ENCODE data around the gene MCUR1.
"Not testable (repeated sequence)": the region's sequence is repeated elsewhere in the genome, so short reads cannot be mapped to it uniquely, and the experiment has no call there.

The MCUR1 gene

GRCh38 chr6:13814176-13814937, at the start of gene MCUR1:
TSS of gene MCUR1 (minus strand) at chr6:13814557. CDS start at chr6:13814429, 128 bp downstream.
- DNase-seq: peak; percentile 75

DNA sequence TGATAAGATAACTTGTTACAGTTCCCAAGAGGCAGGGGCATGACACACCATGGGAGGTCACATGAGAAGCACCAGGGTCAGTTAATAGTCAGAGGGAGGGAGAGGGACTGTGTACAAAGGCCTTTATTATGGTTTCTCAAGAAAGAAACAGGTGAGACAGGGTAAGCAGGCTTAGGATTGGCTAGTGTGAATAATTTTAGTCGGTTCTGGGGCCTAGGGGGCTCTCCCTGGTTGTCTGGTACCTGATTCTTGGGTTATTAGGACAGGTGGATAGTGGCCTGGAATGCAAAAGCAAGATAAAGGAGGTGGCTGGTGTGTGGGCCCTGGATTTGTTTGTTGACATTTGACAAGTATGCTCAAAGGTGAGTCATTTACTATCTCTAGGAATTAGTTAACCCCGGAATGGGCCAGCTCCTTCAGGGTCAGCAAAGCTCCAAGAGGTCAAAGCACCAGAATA, 49.4 kb upstream of the MCUR1 start:
- DNase-seq: no peak

DNA sequence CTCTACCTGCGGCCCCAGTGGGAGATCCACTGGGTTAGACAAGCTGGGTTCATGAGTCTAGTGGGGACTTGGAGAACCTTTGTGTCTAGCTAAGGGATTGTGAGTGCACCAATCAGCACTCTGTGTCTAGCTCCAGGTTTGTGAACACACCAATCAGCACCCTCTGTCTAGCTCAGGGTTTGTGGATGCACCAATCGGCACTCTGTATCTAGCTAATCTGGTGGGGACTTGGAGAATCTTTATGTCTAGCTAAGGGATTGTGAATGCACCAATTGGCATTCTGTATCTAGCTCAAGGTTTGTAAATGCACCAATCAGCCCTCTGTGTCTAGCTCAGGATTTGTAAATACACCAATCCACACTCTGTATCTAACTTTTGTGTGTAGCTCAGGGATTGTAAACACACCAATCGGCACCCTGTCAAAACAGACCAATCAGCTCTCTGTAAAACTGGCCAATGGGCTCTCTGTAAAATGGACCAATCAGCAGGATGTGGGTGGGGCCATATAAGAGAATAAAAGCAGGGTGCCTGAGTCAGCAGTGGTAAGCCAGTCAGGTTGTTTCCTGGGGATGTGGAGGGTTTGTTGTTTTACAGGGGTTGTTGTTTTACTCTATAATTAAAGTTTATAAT, 46.3 kb upstream of the MCUR1 start:
- not testable (repeated sequence) for DNase-seq

DNA sequence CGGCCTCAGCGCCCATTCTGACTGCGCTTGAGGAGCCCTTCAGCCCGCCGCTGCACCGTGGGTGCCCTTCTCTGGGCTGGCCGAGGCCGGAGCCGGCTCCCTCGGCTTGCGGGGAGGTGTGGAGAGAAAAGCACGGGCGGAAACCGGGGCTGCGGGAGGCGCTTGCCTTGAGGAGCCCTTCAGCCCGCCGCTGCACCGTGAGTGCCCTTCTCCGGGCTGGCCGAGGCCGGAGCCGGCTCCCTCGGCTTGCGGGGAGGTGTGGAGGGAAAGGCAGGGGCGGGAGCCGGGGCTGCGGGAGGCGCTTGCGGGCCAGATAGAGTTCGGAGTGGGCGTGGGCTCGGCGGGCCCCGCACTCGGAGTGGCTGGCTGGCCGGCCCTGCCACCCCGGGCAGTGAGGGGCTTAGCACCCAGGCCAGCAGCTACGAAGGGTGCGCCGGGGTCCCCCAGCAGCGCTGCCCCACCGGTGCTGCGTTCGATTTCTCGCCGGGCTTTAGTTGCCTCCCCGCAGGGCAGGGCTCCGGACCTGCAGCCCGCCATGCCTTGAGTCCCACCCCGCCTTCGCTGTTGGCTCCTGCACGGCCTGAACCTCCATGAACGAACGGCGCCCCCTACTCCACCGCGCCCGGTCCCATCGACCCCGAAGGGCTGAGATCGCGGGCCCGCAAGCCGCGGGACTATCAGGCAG, 45.7 kb upstream of the MCUR1 start:
- DNase-seq: no peak

- no peak for DNase-seq
These were observed 40.4 kb upstream of the MCUR1 start for GRCh38 chr6:13854716-13855250.

- DNase-seq: no peak
These were observed 39.5 kb upstream of the MCUR1 start for GRCh38 chr6:13853871-13854270.

DNA sequence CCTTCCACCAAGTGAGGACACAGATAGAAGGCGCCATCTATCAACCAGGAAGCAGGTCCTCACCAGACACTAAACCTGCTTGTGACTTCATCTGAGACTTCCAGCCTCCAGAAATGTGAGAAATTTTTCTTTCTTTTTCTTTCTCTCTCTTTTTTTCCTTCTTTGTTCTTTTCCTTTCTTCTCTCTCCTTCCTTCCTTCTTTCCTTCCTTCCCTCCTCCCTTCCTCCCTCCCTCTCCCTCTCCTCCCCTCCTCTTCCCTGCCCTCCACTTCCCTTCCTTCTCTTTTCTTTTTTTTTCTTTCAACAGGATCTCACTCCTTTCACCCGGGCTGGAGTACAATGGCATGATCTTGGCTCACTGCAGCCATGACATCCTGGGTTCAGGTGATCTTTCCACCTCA, 37.4 kb upstream of the MCUR1 start:
- no peak for DNase-seq

- DNase-seq: no peak
These were observed 37.0 kb upstream of the MCUR1 start for GRCh38 chr6:13851330-13851729.

- DNase-seq: not testable (repeated sequence)
These were observed 36.3 kb upstream of the MCUR1 start for GRCh38 chr6:13850690-13851089.

GRCh38 chr6:13848522-13849150, 34.3 kb upstream of the MCUR1 start:
- DNase-seq: no peak

DNA sequence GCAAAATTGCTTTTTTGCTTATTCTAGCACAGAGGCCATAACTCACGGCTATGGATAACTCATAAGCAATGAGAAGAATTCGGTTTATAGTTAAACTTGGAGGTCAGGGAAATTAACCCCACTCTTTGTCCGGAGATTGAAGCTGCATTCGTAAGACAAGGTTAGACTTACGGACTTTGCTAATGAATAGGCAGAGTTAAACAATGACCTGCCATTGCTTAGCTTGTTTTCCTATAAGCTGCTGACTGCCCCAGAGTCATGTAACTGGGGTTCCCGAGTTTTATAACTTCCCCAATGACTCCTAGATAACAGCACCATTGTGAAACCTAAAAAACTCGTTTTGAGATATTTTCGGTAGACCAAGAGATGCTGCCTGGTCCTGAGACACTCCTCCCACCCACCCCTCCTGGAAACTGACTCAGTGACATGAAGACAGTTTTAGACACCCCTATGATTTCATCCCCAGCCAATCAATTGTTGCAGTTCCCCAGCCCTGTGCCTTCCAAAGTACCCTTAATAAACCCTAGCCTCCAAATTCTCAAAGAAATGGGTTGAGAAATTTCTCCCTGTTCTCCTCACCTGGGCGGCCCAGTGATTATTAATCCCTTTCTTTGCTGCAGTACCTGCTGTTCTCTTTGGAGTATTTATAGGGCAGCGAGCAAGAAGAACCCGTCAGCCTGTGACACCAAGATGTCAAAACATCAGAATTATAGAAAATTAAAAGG, 33.1 kb upstream of the MCUR1 start:
- no peak for DNase-seq

DNA sequence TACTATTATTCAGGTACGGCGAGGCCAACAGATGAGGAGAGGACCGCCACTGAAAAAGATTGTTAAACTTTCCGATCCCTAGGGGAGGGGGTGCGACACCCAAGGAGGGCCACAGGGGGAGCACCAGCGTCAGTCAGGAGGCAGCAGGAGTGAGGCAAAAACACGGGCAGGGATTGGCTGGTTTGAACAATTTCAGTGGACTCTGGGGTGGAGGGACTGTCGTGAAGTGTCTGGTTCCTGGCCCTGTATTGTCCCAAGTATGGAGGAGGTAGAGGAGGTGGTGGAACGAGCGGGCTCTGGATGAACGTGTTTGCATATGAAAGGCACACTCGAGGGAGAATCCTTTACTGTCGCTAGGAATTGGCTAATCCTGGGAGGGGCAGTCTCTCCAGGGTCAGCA, 32.5 kb upstream of the MCUR1 start:
- DNase-seq: no peak

GRCh38 chr6:13841936-13842335, 27.6 kb upstream of the MCUR1 start:
- DNase-seq: no peak

DNA sequence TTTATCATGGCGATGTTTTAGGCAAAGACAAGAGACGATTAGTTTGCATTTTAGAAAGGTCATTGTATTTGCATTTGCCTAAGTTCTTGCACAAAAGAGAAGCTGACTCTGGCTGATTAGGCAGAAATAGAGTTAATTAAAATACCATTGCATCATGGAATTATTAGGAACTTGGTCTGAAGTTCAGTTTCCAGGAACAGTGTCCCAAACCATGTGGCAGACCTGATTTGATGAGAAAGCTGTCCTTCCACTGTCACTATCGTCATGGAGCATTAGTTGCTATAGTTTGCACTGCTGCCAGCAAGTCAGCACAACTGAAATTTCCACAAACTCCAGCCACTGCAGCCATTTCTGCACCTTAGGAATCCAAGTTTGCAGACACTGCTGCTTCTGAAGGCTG, 24.3 kb upstream of the MCUR1 start:
- no peak for DNase-seq

DNA sequence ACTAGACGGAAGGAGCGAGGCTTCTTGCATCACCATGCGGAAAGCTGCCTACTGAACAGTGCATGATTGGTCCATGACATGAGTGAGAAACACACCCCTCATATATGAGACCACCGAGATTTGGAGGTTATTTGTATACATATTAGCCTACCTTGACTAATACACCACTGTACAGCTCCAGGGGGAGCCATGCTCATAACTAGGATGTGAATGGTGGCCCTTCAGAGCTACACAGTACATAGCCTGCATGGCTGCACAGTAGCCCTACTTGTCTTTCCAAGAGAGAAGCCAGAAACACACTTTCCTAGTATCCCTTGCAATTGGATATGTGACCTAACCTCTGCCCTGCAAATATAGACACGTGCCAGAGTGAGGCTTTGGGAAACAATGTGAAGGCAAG, 21.8 kb upstream of the MCUR1 start:
- no peak for DNase-seq

DNA sequence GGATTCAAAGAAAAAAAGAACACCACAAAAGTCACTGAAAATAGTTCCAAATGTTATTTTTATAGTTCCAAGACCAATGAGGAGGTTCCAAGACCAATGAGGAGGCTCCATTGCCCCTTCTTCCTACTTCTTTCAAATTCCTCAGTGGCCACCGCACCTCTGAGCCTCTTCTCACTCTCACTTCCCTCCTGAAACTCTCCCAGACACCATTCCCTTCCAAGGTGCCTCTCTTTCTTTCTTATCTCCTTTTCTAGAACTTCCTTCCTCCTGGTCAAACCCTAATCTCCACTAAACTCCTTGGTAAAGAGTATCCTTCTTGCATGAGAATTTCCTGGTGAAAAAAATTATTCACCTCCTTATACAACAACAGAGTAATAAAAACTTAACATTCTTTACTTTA, 20.4 kb upstream of the MCUR1 start:
- no peak for DNase-seq

DNA sequence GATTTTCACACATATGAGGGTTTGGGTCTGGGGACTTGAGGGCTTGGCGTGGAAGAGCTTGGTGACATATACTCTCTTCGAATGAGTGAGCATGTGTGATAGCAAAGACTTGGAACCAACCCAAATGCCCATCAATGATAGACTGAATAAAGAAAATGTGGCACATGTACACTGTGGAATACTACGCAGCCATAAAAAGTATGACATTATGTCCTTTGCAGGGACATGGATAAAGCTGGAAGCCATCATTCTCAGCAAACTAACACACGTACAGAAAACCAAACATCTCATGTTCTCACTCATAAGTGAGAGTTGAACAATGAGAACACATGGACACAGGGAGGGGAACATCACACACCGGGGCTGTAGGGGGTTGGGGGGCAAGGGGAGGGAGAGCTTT, 19.7 kb upstream of the MCUR1 start:
- DNase-seq: not testable (repeated sequence)

- no peak for DNase-seq
These were observed 18.4 kb upstream of the MCUR1 start for GRCh38 chr6:13832778-13833177.

DNA sequence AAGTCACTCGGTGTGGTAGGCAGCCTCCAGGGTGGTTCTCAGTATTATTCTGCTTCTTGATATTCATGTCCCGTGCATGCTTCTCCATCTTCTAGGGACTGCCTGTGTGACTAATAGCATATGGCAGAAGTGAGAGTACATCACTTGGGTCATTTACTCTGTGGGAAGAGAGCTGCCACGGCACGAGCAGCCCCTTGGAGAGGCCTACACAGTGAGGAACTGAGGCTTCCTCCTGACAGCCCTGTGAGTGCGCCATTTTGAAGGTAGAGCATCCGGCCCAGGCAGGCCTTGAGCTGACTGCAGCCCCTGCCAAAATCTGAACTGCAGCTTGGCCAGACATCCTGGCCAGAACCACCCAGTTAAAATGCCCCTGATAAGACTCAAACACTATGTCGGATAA, 17.3 kb upstream of the MCUR1 start:
- no peak for DNase-seq

- DNase-seq: no peak
These were observed 16.4 kb upstream of the MCUR1 start for GRCh38 chr6:13830803-13831202.

DNA sequence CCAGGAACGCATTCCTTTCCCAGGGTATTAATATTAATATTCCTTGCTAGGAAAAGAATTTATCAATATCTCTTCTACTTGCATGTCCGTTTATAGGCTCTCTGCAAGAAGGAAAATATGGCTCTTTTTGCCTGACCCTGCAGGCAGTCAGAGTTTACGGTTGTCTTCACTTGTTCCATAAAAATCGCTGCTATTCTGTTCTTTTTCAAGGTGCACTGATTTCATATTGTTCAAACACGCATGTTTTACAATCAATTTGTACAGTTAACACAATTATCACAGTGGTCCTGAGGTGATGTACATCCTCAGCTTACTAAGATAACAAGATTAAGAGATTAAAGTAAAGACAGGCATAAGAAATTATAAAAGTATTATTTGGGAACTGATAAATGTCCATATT, 15.1 kb upstream of the MCUR1 start:
- not testable (repeated sequence) for DNase-seq

- not testable (repeated sequence) for DNase-seq
These were observed 14.4 kb upstream of the MCUR1 start for GRCh38 chr6:13828656-13829301.
